Kidney (tissue), 14 donors: ENCODE data around the gene CENPH. TPM values are rescaled to one million over a fixed set of nuclear protein-coding genes. Genes with fewer than 3 reads are reported as not detected.

Experiments
- DNase-seq, 5 donors: peaks; one replicate each; pipeline ENCODE4 v3.0.0-alpha.2; 2013 to 2020
- FAIRE-seq: peaks from 2 replicates; lab custom pipeline; 2012; peaks lifted over from hg19 to GRCh38; lab: Jason Lieb, UNC
- H3K27ac ChIP-seq, 2 donors: one replicate each; pipeline ENCODE4 v1.7.0; 2013; ENCODE audit warnings: low read depth in 2 of 2, low read length in 2 of 2, inconsistent platforms in 1 of 2
- H3K27me3 ChIP-seq: one replicate; pipeline ENCODE4 v1.7.1; 2013; ENCODE audit warnings: low read length, inconsistent platforms; ENCODE audit not compliant: control insufficient read depth, insufficient read depth
- H3K36me3 ChIP-seq, 3 donors: one replicate each; pipeline versions ENCODE4 v1.7.0 to v1.7.1; 2013; ENCODE audit warnings: low read length in 3 of 3, control low read depth in 1 of 3, inconsistent platforms in 1 of 3; ENCODE audit not compliant: insufficient read depth in 3 of 3, control insufficient read depth in 2 of 3
- H3K4me1 ChIP-seq, 3 donors: one replicate each; pipeline versions ENCODE4 v1.7.0 to v1.7.1; 2013; ENCODE audit warnings: low read length in 3 of 3, inconsistent platforms in 1 of 3, low read depth in 1 of 3; ENCODE audit not compliant: control insufficient read depth in 2 of 3, insufficient read depth in 2 of 3
- H3K4me3 ChIP-seq, 3 donors: one replicate each; pipeline versions ENCODE4 v1.7.0 to v1.8.1; 2013; ENCODE audit warnings: low read length in 3 of 3, control low read depth in 1 of 3, inconsistent platforms in 1 of 3
- H3K9ac ChIP-seq, 3 donors: one replicate each; pipeline versions ENCODE4 v1.7.0 to v1.7.1; 2013; ENCODE audit warnings: low read length in 3 of 3, control low read depth in 1 of 3, inconsistent platforms in 1 of 3
- H3K9me3 ChIP-seq, 3 donors: one replicate each; pipeline versions ENCODE4 v1.7.0 to v1.7.1; 2013; ENCODE audit warnings: low read length in 3 of 3, control low read depth in 1 of 3, inconsistent platforms in 1 of 3; ENCODE audit not compliant: control insufficient read depth in 2 of 3, insufficient read depth in 1 of 3
- intact Hi-C: fragments of 100-400 bp; cut with DNase I; formaldehyde crosslinking; loops from one replicate; pipeline ENCODE4 v1.11.1; 2022
- polyA plus RNA-seq: library from polyadenylated mRNA; stranded (reverse); fragments of 350-450 nt; fragmentation: Illumina TruSeq; extraction: RNeasy Lipid Tissue Mini Kit (QIAGEN cat#74804); gene quantifications from one replicate; pipeline ENCODE4 v1.2.3, GENCODE V29; 2014; ENCODE audit warnings: low read depth, low replicate concordance; ENCODE audit not compliant: insufficient read depth
- total RNA-seq: library from RNA; stranded (reverse); fragmentation: NEBNext Ultra II Directional; extraction: Animal tissue kit (Norgen Biotek cat#: 25700); gene quantifications from one replicate; pipeline ENCODE4 v1.2.1, GENCODE V29; 2021
- TF ChIP-seq, protein P1 (sequence below): IDR thresholded peaks from 3 replicates; pipeline ENCODE4 v1.5.1; 2012; ENCODE audit warnings: mild to moderate bottlenecking, moderate library complexity, borderline replicate concordance; ENCODE audit not compliant: insufficient read depth; ENCODE audit errors: extremely low read depth
- donor health status: control.
- donor health status: control.
- donor health status: control.
- donor health status: control.
- donor health status: control.
- donor health status: DM: yes; HTN: yes; CAD: no.
- donor health status: Normal renal cell carcinoma (clear cell type).

The CENPH gene
- total and polyA plus RNA-seq, 2 donors from 2014 or later = 1.5 to 3.1 TPM

DNA sequence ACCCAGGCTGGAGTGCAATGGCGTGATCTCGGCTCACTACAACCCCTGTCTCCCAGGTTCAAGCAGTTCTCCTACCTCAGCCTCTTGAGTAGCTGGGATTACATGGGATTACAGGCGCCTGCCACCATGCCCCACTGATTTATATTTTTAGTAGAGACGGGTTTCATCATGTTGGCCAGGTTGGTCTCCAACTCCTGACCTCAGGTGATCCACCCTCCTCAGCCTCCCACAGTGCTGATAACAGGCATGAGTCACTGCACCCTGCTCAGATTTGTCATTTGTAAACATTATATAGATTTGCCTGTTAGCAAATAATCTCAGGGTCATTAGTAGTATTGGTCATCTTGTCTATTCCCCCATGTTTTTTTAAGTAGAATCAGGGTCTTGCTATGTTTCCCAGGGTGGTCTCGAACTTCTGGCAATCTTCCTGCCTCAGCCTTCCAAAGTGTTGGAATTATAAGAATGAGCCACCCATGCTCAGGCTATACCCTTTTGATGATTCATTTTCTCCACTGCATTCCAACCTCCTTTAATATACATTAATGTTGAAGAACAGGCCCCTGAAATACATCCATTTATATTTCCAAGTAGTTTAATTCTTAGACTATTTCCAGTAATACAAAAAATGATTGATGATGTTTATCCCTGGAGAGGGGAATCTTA lies 17.3 kb downstream of the CENPH start:
- TF ChIP-seq, protein P1, sequence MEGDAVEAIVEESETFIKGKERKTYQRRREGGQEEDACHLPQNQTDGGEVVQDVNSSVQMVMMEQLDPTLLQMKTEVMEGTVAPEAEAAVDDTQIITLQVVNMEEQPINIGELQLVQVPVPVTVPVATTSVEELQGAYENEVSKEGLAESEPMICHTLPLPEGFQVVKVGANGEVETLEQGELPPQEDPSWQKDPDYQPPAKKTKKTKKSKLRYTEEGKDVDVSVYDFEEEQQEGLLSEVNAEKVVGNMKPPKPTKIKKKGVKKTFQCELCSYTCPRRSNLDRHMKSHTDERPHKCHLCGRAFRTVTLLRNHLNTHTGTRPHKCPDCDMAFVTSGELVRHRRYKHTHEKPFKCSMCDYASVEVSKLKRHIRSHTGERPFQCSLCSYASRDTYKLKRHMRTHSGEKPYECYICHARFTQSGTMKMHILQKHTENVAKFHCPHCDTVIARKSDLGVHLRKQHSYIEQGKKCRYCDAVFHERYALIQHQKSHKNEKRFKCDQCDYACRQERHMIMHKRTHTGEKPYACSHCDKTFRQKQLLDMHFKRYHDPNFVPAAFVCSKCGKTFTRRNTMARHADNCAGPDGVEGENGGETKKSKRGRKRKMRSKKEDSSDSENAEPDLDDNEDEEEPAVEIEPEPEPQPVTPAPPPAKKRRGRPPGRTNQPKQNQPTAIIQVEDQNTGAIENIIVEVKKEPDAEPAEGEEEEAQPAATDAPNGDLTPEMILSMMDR = no peak
- Histone ChIP-seq H3K9ac (no peak overlapping the region), H3K27me3 (no peaks in the 10 kb centered on the region), H3K4me1 (no peaks in the 10 kb centered on the region), H3K27ac (no peak overlapping the region), H3K36me3 (no peaks in the 10 kb centered on the region), H3K4me3 (no peak overlapping the region), H3K9me3 (no peaks in the 10 kb centered on the region)
- intact Hi-C loops = no loop called here
- DNase-seq (no peak), FAIRE-seq (no peak)

DNA sequence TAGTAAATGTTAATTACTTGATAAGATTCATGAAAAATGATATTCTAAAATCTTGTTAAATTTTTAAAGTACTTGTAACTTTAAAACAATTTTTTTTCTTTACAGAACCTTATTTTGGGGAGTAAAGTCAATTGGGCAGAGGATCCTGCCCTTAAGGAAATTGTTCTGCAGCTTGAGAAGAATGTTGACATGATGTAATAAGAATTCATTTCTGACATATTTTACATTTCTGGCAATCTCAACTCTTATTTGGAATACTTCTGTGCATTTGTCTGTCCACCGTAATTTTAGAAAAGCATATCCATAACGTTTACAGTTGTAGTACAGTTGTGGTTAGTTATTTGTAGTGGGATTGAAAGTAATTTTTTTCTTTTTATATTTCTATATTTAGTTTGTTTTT lies 20.2 kb downstream of the CENPH start:
- TF ChIP-seq, protein P1 = no peak
- intact Hi-C loops = no loop called here
- Histone ChIP-seq H3K27me3 (no peaks in the 10 kb centered on the region), H3K4me1 (no peaks in the 10 kb centered on the region), H3K4me3 (no peak overlapping the region), H3K9ac (no peak overlapping the region), H3K9me3 (no peaks in the 10 kb centered on the region), H3K36me3 (no peaks in the 10 kb centered on the region), H3K27ac (no peak overlapping the region)
- no peak for DNase-seq
- FAIRE-seq = no peak

DNA sequence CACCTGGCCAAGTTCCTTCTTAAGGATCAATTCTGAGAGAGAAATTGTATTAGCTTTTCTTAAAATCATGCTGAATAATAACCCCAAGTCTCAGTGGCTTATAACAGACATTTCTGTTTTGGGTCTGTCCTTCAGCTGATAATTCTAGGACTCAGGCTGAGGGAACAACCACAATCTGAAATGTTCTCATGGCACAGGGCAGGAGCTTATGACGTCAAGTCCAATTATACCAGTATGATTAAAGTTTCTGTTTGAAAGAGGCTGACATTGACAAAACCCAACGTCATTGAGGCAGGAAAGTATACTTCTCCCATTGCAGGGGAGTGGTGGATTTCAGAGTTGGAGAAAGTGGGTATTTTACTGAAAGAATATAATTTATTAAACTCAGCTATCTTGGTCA lies 21.8 kb downstream of the CENPH start:
- H3K9me3 ChIP-seq = no peaks in the 10 kb centered on the region
- DNase-seq (no peak), FAIRE-seq (no peak)
- no peaks in the 10 kb centered on the region for H3K36me3 ChIP-seq
- H3K4me1 ChIP-seq = no peaks in the 10 kb centered on the region
- intact Hi-C loops = no loop called here
- H3K4me3 ChIP-seq = no peak overlapping the region
- H3K9ac ChIP-seq = no peak overlapping the region
- TF ChIP-seq, protein P1 = no peak
- H3K27me3 ChIP-seq = no peaks in the 10 kb centered on the region
- H3K27ac ChIP-seq = no peak overlapping the region

DNA sequence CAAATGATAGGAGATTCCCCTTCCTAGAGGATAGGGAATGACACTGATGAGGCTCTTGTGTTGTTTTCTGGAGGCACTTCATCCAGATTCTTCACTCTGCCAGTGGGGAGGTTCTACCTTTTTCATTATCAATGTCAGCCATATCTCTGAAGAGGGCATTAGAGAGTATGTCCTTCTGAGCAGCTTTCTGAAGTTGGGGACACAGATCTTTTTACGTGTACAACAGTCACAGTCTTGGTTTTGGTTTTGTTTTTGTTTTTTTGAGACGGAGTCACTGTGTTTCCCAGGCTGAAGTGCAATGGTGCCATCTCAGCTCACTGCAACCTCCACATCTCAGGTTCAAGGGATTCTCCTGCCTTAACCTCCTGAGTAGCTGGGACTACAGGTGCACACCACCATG lies 22.6 kb downstream of the CENPH start:
- no peak overlapping the region for H3K9ac ChIP-seq
- intact Hi-C loops = no loop called here
- FAIRE-seq = no peak
- H3K4me1 ChIP-seq = no peaks in the 10 kb centered on the region
- no peaks in the 10 kb centered on the region for H3K27me3 ChIP-seq
- H3K36me3 ChIP-seq = no peaks in the 10 kb centered on the region
- H3K4me3 ChIP-seq = no peak overlapping the region
- H3K27ac ChIP-seq = no peak overlapping the region
- TF ChIP-seq, protein P1 = no peak
- H3K9me3 ChIP-seq = no peaks in the 10 kb centered on the region
- no peak for DNase-seq
